GM13977 (cell line): Measurements from ENCODE around the gene MRPS22.
"Not testable (repeated sequence)": the region's sequence is repeated elsewhere in the genome, so short reads cannot be mapped to it uniquely, and the experiment has no call there.

ENCODE experiments used
- DNase-seq: peaks from one replicate; pipeline ENCODE4 v3.0.0; 2012; ENCODE audit warnings: low spot score
- CTCF ChIP-seq: IDR thresholded peaks from 2 replicates; pipeline ENCODE4 v1.5.1; 2012; ENCODE audit warnings: mild to moderate bottlenecking, control low read depth; ENCODE audit not compliant: insufficient read depth; ENCODE audit errors: extremely low read depth, missing control alignments
- in situ Hi-C: fragments of 300-500 bp; cut with MboI; formaldehyde crosslinking; loops from one replicate; pipeline ENCODE4 v1.12.0; 2022; ENCODE audit warnings: low sequenced_read_pairs, low pct_unique_long_range_greater_than_20kb, mixed read lengths, inconsistent platforms; ENCODE audit not compliant: unreplicated experiment

MRPS22 gene

DNA sequence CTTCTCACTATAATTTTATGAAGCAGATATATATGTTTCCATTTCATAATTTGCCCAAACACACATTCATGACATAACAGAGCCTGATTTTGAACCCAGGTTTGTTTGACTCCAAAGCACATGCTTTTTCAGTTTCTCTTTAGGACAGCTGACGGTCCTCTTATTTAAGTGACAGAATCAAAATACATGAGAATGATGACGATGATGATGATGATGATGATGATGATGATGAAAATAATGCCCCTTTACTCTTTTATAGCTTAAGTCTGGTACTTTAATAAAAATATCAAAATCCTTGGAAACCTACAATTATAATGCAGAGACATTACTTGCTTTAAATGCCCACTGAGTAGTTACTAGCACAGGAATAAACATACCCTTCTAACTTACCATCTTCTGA lies 30.3 kb downstream of the MRPS22 start:
- DNase-seq, result no peak
- in situ Hi-C loops, result no loop called here
- no peak for TF ChIP-seq CTCF

DNA sequence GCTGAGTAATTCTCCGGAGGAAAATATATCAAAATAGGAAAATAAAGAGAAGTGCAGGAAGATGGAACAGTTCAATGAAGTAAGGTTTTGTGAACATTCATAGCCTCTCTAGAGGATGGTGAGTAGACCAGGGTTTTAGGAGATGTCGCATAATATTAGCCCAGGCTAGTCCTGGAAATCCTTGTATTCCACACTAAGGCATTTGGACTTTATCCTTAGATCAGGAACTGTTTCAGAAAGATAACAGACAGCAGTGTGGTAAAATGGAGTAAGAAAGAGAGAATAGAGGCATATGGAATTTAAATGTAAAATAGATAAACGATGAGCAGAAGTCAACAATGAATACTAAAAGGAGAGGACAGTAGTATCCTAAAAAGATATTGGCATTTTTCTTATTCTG lies 33.6 kb downstream of the MRPS22 start:
- TF ChIP-seq CTCF, result no peak
- in situ Hi-C loops, result no loop called here
- no peak for DNase-seq

GRCh38 chr3:139378587-139379241 lies 34.9 kb downstream of the MRPS22 start:
- DNase-seq, result no peak

DNA sequence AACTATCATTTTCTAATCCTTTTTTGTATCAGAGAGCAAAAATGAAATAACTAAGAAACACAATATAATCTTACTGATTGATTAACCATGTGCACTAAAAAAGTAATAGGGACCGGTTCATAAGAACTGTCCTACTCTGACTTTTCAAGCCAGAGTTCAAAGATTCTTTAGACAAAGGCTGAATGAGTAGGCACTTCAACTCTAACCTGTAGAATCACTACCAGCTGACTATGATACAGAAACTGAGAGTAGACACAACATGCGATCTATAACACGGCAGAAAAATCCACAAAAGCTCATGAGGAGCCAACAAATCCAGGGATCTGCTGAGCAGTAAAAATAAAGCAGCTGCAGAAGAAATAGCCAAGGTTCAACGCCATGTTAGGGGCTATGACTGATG lies 36.8 kb downstream of the MRPS22 start:
- TF ChIP-seq CTCF, result no peak
- in situ Hi-C loops, result no loop called here
- DNase-seq, result no peak

More at GRCh38 chr3:139378587-139379241, 34.9 kb downstream of the MRPS22 start:
- in situ Hi-C loops, result no loop called here
- no peak for TF ChIP-seq CTCF

DNA sequence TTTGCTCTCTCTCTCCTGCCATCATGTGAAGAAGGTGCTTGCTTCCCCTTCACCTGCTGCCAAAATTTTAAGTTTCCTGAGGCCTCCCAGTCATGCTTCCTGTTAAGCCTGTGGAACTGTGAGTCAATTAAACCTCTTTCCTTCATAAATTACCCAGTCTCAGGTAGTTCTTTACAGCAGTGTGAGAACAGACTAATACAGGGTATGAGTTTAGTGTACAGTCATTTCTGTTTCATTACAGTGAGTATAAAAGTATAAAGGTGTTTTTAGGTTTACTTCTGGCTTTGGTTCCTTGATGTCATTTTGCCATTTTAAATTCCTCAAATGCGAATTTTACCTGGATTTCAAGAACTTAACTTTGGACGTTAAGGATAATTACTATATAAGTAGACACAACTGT lies 38.5 kb downstream of the MRPS22 start:
- in situ Hi-C loops, DNase-seq: not testable (repeated sequence)

DNA sequence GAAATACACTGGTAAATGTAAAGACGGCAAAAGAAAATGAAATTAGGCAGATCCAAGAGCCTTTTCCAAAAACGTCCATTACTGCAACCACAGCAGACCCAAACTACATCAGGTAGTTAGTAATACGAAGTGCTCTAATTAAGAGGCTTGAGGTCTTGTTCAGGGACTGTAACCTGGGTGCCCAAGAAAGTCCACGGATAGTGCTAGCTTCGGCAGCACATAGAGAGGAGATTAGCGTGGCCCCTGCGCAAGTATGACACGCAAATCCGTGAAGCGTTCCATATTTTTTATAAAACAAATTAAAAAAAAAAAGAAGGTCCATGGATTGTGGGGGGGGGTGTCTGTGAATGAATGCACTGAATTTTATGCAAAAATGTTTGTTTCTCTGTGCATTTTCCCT lies 44.3 kb downstream of the MRPS22 start:
- no peak for DNase-seq
- no peak for TF ChIP-seq CTCF
- in situ Hi-C loops, result no loop called here

DNA sequence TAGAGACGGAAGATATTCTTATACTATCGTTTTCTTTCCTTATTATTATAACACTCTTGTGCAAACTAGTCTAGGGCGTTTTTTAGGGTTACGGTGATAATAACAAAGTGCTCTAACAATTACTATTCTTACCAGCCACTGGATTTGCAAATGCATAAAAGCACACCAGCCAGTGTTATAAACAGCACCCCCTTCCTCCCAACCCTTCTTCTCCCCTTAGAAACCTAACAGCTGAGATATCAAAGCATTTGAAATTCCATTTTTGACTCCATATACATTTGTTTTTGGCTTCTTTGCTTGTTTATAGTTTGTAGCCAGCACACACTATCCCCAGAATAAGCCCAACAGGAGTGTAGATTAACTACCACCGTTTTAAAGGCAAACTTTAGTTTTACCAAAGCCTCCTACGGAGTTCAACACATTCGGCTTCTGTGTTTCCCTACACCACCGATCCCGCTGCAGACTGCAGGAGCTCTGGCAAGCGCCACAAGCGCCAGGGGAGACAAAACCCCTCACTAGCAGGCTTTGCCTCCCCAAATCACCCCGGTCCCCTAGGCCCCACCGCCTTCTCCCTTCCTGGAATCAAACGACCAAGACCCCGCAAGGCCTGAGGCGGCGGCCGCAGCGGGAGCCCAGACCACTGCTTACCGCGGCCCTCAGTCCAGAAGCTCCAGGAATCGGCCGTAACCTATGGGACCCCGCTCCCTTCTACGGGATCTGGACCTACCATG lies 45.2 kb downstream of the MRPS22 start:
- peak; percentile 9 for DNase-seq

More for the DNA sequence above, 45.2 kb downstream of the MRPS22 start:
- TF ChIP-seq CTCF, result no peak
- in situ Hi-C loops, result no loop called here
